Measurements from ENCODE around the gene DENND4A.

Gene DENND4A

GRCh38 chr15:65792988-65793817, 1.1 kb upstream of the DENND4A start:
- TF ChIP-seq CTCF (IDR thresholded peaks at IDR 0.05; ENCODE audit: borderline replicate concordance, extremely low read depth, low read length, poor library complexity, severe bottlenecking) (no peak), EZH2 (IDR thresholded peaks at IDR 0.05; ENCODE audit: borderline replicate concordance, low read depth, low read length, severe bottlenecking) (no peak)
- Histone ChIP-seq H3K9me3 (ENCODE audit: insufficient read depth, low read length, severe bottlenecking) (no peaks in the 10 kb centered on the region), H3K27ac (ENCODE audit: low read length) (peak overlapping the region; percentile 99), H3K27me3 (ENCODE audit: insufficient read depth, low read length, poor library complexity) (no peaks in the 10 kb centered on the region), H2AFZ (ENCODE audit: low read depth, low read length) (peak overlapping the region; percentile 99), H3K36me3 (ENCODE audit: insufficient read depth, low read length) (no peaks in the 10 kb centered on the region; the same call in 1 of the 2 replicates), H3K4me3 (ENCODE audit: low read depth in 1 of 2, low read length in 2 of 2) (peak overlapping the region; percentile 85 to 100), H3K4me2 (ENCODE audit: insufficient read depth, low read length) (peak overlapping the region; percentile 89), H3K9ac (ENCODE audit: low read depth, low read length) (peak overlapping the region; percentile 84), H3K79me2 (ENCODE audit: insufficient read depth, low read length) (peaks cover 32% of the 10 kb centered on the region), H3K4me1 (ENCODE audit: insufficient read depth, low read length) (peaks cover 26% of the 10 kb centered on the region), H4K20me1 (ENCODE audit: insufficient read depth, low read length) (no peaks in the 10 kb centered on the region)
- DNase-seq (no peak), ATAC-seq (ENCODE audit: insufficient read depth, low read depth) (no peak)

- TF ChIP-seq EZH2 (IDR thresholded peaks at IDR 0.05; ENCODE audit: borderline replicate concordance, low read depth, low read length, severe bottlenecking): no peak
- no peak for TF ChIP-seq CTCF (IDR thresholded peaks at IDR 0.05; ENCODE audit: borderline replicate concordance, extremely low read depth, low read length, poor library complexity, severe bottlenecking)
- Histone ChIP-seq H4K20me1 (ENCODE audit: insufficient read depth, low read length) (no peaks in the 10 kb centered on the region), H3K27me3 (ENCODE audit: insufficient read depth, low read length, poor library complexity) (no peaks in the 10 kb centered on the region), H3K4me1 (ENCODE audit: insufficient read depth, low read length) (peaks cover 26% of the 10 kb centered on the region), H3K36me3 (ENCODE audit: insufficient read depth, low read length) (no peaks in the 10 kb centered on the region; the same call in 1 of the 2 replicates), H3K4me3 (ENCODE audit: low read depth in 1 of 2, low read length in 2 of 2) (peak overlapping the region; percentile 28 to 72; a peak in 3 of 4 replicates), H3K27ac (ENCODE audit: low read length) (peak overlapping the region; percentile 57), H3K9me3 (ENCODE audit: insufficient read depth, low read length, severe bottlenecking) (no peaks in the 10 kb centered on the region), H3K4me2 (ENCODE audit: insufficient read depth, low read length) (peak overlapping the region; percentile 70), H2AFZ (ENCODE audit: low read depth, low read length) (peak overlapping the region; percentile 58), H3K79me2 (ENCODE audit: insufficient read depth, low read length) (peaks cover 38% of the 10 kb centered on the region), H3K9ac (ENCODE audit: low read depth, low read length) (peak overlapping the region; percentile 55)
- DNase-seq (peak; percentile 58), ATAC-seq (ENCODE audit: insufficient read depth, low read depth) (peak; percentile 51)
These were observed 557 bp downstream of the DENND4A start for GRCh38 chr15:65791335-65792137.

- H3K9ac ChIP-seq (ENCODE audit: low read depth, low read length): peak overlapping the region; percentile 55
- no peaks in the 10 kb centered on the region; the same call in 1 of the 2 replicates for H3K36me3 ChIP-seq (ENCODE audit: insufficient read depth, low read length)
- DNase-seq (no peak), ATAC-seq (ENCODE audit: insufficient read depth, low read depth) (no peak)
- H4K20me1 ChIP-seq (ENCODE audit: insufficient read depth, low read length): no peaks in the 10 kb centered on the region
- H3K27ac ChIP-seq (ENCODE audit: low read length): peak overlapping the region; percentile 57
- H3K9me3 ChIP-seq (ENCODE audit: insufficient read depth, low read length, severe bottlenecking): no peaks in the 10 kb centered on the region
- H3K4me3 ChIP-seq (ENCODE audit: low read depth in 1 of 2, low read length in 2 of 2): peak overlapping the region; percentile 28 to 72; a peak in 3 of 4 replicates
- TF ChIP-seq CTCF (IDR thresholded peaks at IDR 0.05; ENCODE audit: borderline replicate concordance, extremely low read depth, low read length, poor library complexity, severe bottlenecking): no peak
- no peak for TF ChIP-seq EZH2 (IDR thresholded peaks at IDR 0.05; ENCODE audit: borderline replicate concordance, low read depth, low read length, severe bottlenecking)
- peak overlapping the region; percentile 70 for H3K4me2 ChIP-seq (ENCODE audit: insufficient read depth, low read length)
- H2AFZ ChIP-seq (ENCODE audit: low read depth, low read length): peak overlapping the region; percentile 58
- H3K4me1 ChIP-seq (ENCODE audit: insufficient read depth, low read length): peaks cover 26% of the 10 kb centered on the region
- H3K79me2 ChIP-seq (ENCODE audit: insufficient read depth, low read length): peaks cover 43% of the 10 kb centered on the region
- no peaks in the 10 kb centered on the region for H3K27me3 ChIP-seq (ENCODE audit: insufficient read depth, low read length, poor library complexity)
These were observed 1.3 kb downstream of the DENND4A start for GRCh38 chr15:65790694-65791334.
